Fibroblast of villous mesenchyme (primary cell): ENCODE measurements around the gene EFNB1. TPM values are rescaled to one million over a fixed set of nuclear protein-coding genes. Genes with fewer than 3 reads are reported as not detected.

Source experiments
- DNase-seq: peaks from one replicate; pipeline ENCODE4 v3.0.0-alpha.2; 2010; ENCODE audit warnings: low read depth
- H3K4me3 ChIP-seq: 2 replicates; pipeline ENCODE4 v1.5.1; 2011; ENCODE audit warnings: low read depth, mild to moderate bottlenecking, low read length
- CTCF ChIP-seq: IDR thresholded peaks from 2 replicates; pipeline ENCODE4 v1.5.1; 2012; ENCODE audit warnings: low read depth, mild to moderate bottlenecking, low read length; ENCODE audit not compliant: insufficient read depth
- total RNA-seq: library from RNA; depleted of rRNA; stranded (reverse); fragments of >200 nt; gene quantifications from 2 replicates; pipeline ENCODE4 v1.2.3, GENCODE V29; 2012

The EFNB1 gene
- total RNA-seq, 1 donor, result 24.6 TPM

GRCh38 chrX:68881911-68882310, 53.1 kb downstream of the EFNB1 start:
- no peak overlapping the region for H3K4me3 ChIP-seq
- DNase-seq, result no peak
- TF ChIP-seq CTCF, result no peak

- no peak overlapping the region for H3K4me3 ChIP-seq
- TF ChIP-seq CTCF, result no peak
- DNase-seq, result no peak
These were observed 55.0 kb downstream of the EFNB1 start for GRCh38 chrX:68883800-68884199.

- no peak for TF ChIP-seq CTCF
- no peak for DNase-seq
- no peak overlapping the region for H3K4me3 ChIP-seq
These were observed 60.4 kb downstream of the EFNB1 start for GRCh38 chrX:68889249-68889648.

Other genes starting within 250 kb of the EFNB1 start
- gene STARD8, start 181.4 kb upstream of the EFNB1 start, total RNA-seq, result 0.97 and 2.6 TPM in 2 replicates